NCI-H2081 (cell line): ENCODE measurements around the gene CDK7.
"Not testable (repeated sequence)": the region's sequence is repeated elsewhere in the genome, so short reads cannot be mapped to it uniquely, and the experiment has no call there.

Experiments
- DNase-seq, 2 experiments: peaks; one replicate each; lab custom pipeline; 2025; lab: John Stamatoyannopoulos, UW

CDK7 gene

GRCh38 chr5:69234457-69235268 lies at the start of gene CDK7:
Gene CDK7, plus strand, starts transcription at chr5:69234886. Its CDS starts 90 bp downstream, at chr5:69234976.
- DNase-seq, result peak; percentile 79 to 87

GRCh38 chr5:69187342-69187741 lies 47.3 kb upstream of the CDK7 start:
- no peak for DNase-seq

GRCh38 chr5:69188811-69189161 lies 45.9 kb upstream of the CDK7 start:
- no peak for DNase-seq

GRCh38 chr5:69189162-69190086 lies 45.3 kb upstream of the CDK7 start, which contains the start of gene CENPH:
Gene CENPH, plus strand, starts transcription at chr5:69189583. Its CDS starts 52 bp downstream, at chr5:69189635.
- peak; percentile 74 to 86 for DNase-seq

- no peak for DNase-seq
Observed at GRCh38 chr5:69202497-69202896, 32.2 kb upstream of the CDK7 start.

- no peak for DNase-seq
Observed at GRCh38 chr5:69206528-69207190, 28.0 kb upstream of the CDK7 start.

GRCh38 chr5:69209602-69210001 lies 25.1 kb upstream of the CDK7 start:
- DNase-seq, result no peak

- no peak for DNase-seq
Observed at GRCh38 chr5:69211200-69211599, 23.5 kb upstream of the CDK7 start.

- no peak for DNase-seq
Observed at GRCh38 chr5:69212022-69212421, 22.7 kb upstream of the CDK7 start.

GRCh38 chr5:69213513-69214215 lies 21.0 kb upstream of the CDK7 start:
- no peak for DNase-seq

GRCh38 chr5:69217151-69217511 lies 17.6 kb upstream of the CDK7 start:
- no peak for DNase-seq

GRCh38 chr5:69217548-69218526 lies 16.8 kb upstream of the CDK7 start:
- peak; percentile 88 for DNase-seq

GRCh38 chr5:69219939-69220338 lies 14.7 kb upstream of the CDK7 start:
- DNase-seq, result no peak

GRCh38 chr5:69220371-69220770 lies 14.3 kb upstream of the CDK7 start:
- not testable (repeated sequence) for DNase-seq

GRCh38 chr5:69220833-69221232 lies 13.9 kb upstream of the CDK7 start:
- not testable (repeated sequence) for DNase-seq

GRCh38 chr5:69224520-69224919 lies 10.2 kb upstream of the CDK7 start:
- no peak for DNase-seq

- DNase-seq, result no peak
Observed at GRCh38 chr5:69225860-69226259, 8.8 kb upstream of the CDK7 start.

GRCh38 chr5:69230181-69230580 lies 4.5 kb upstream of the CDK7 start:
- DNase-seq, result no peak

- DNase-seq, result no peak
Observed at GRCh38 chr5:69231281-69231680, 3.4 kb upstream of the CDK7 start.

GRCh38 chr5:69231851-69232250 lies 2.8 kb upstream of the CDK7 start:
- DNase-seq, result no peak

- not testable (repeated sequence) for DNase-seq
Observed at GRCh38 chr5:69236733-69237132, 2.0 kb downstream of the CDK7 start.
